ENCODE data around the gene SLC38A6.

SLC38A6 gene

GRCh38 chr14:60980811-60981632 lies at the start of gene SLC38A6, which contains the start of gene TRMT5:
SLC38A6 (plus strand) TSS chr14:60981245; CDS start chr14:60981278, 33 bp downstream.
TRMT5 (minus strand) TSS chr14:60981079; CDS start chr14:60980973, 106 bp downstream.
- DNase-seq (ENCODE audit: low read depth): peak; percentile 97
- peak within 1 kb of the TSS; percentile 86 for H3K4me3 ChIP-seq (ENCODE audit: low read depth, low read length)
- TF ChIP-seq CTCF (conservative IDR thresholded peaks at IDR 0.05; ENCODE audit: low read depth, low read length): no peak

GRCh38 chr14:60933920-60934655 lies 47.0 kb upstream of the SLC38A6 start:
- DNase-seq (ENCODE audit: low read depth): no peak
- no peak overlapping the region for H3K4me3 ChIP-seq (ENCODE audit: low read depth, low read length)
- no peak for TF ChIP-seq CTCF (conservative IDR thresholded peaks at IDR 0.05; ENCODE audit: low read depth, low read length)

GRCh38 chr14:60935319-60935718 lies 45.7 kb upstream of the SLC38A6 start:
- TF ChIP-seq CTCF (conservative IDR thresholded peaks at IDR 0.05; ENCODE audit: low read depth, low read length): no peak
- H3K4me3 ChIP-seq (ENCODE audit: low read depth, low read length): no peak overlapping the region
- DNase-seq (ENCODE audit: low read depth): no peak

GRCh38 chr14:60943637-60944032 lies 37.4 kb upstream of the SLC38A6 start:
- DNase-seq (ENCODE audit: low read depth): no peak
- TF ChIP-seq CTCF (conservative IDR thresholded peaks at IDR 0.05; ENCODE audit: low read depth, low read length): no peak
- H3K4me3 ChIP-seq (ENCODE audit: low read depth, low read length): no peak overlapping the region

- H3K4me3 ChIP-seq (ENCODE audit: low read depth, low read length): no peak overlapping the region
- no peak for TF ChIP-seq CTCF (conservative IDR thresholded peaks at IDR 0.05; ENCODE audit: low read depth, low read length)
- peak; percentile 20 for DNase-seq (ENCODE audit: low read depth)
These were observed 36.8 kb upstream of the SLC38A6 start for GRCh38 chr14:60944204-60944603.

GRCh38 chr14:60945984-60946383 lies 35.1 kb upstream of the SLC38A6 start:
- DNase-seq (ENCODE audit: low read depth): peak; percentile 9
- no peak for TF ChIP-seq CTCF (conservative IDR thresholded peaks at IDR 0.05; ENCODE audit: low read depth, low read length)
- no peak overlapping the region for H3K4me3 ChIP-seq (ENCODE audit: low read depth, low read length)

Measured in choroid plexus epithelial cell (primary cell).